Subcutaneous abdominal adipose tissue (tissue), 5 donors: ENCODE data around the gene TAC3.
"Not testable (repeated sequence)": the region's sequence is repeated elsewhere in the genome, so short reads cannot be mapped to it uniquely, and the experiment has no call there.

Experiments used
- H3K27ac ChIP-seq: one replicate; pipeline ENCODE4 v1.7.0; 2013; ENCODE audit warnings: low read depth, mild to moderate bottlenecking, inconsistent platforms, low read length, moderate library complexity
- H3K27me3 ChIP-seq, 5 donors: one replicate each; pipeline ENCODE4 v1.7.0; 2013; ENCODE audit warnings: low read length in 5 of 5, inconsistent platforms in 1 of 5; ENCODE audit not compliant: control insufficient read depth in 5 of 5, insufficient read depth in 4 of 5
- H3K36me3 ChIP-seq, 5 donors: one replicate each; pipeline ENCODE4 v1.7.0; 2013; ENCODE audit warnings: low read length in 5 of 5; ENCODE audit not compliant: control insufficient read depth in 5 of 5, insufficient read depth in 5 of 5
- H3K4me1 ChIP-seq, 5 donors: one replicate each; pipeline ENCODE4 v1.7.0; 2013; ENCODE audit warnings: low read length in 5 of 5, mild to moderate bottlenecking in 3 of 5, moderate library complexity in 1 of 5; ENCODE audit not compliant: control insufficient read depth in 5 of 5, insufficient read depth in 5 of 5
- H3K4me3 ChIP-seq, 5 donors: one replicate each; pipeline ENCODE4 v1.7.0; 2013; ENCODE audit warnings: low read length in 5 of 5, low read depth in 1 of 5
- H3K9ac ChIP-seq, 5 donors: one replicate each; pipeline ENCODE4 v1.7.0; 2013; ENCODE audit warnings: low read length in 5 of 5, mild to moderate bottlenecking in 4 of 5, moderate library complexity in 3 of 5
- H3K9me3 ChIP-seq, 5 donors: one replicate each; pipeline ENCODE4 v1.7.0; 2013; ENCODE audit warnings: low read length in 5 of 5; ENCODE audit not compliant: control insufficient read depth in 5 of 5
- donor health status: healthy.
- donor health status: healthy.
- donor health status: healthy.
- donor health status: healthy.
- donor health status: healthy.

Gene TAC3

DNA sequence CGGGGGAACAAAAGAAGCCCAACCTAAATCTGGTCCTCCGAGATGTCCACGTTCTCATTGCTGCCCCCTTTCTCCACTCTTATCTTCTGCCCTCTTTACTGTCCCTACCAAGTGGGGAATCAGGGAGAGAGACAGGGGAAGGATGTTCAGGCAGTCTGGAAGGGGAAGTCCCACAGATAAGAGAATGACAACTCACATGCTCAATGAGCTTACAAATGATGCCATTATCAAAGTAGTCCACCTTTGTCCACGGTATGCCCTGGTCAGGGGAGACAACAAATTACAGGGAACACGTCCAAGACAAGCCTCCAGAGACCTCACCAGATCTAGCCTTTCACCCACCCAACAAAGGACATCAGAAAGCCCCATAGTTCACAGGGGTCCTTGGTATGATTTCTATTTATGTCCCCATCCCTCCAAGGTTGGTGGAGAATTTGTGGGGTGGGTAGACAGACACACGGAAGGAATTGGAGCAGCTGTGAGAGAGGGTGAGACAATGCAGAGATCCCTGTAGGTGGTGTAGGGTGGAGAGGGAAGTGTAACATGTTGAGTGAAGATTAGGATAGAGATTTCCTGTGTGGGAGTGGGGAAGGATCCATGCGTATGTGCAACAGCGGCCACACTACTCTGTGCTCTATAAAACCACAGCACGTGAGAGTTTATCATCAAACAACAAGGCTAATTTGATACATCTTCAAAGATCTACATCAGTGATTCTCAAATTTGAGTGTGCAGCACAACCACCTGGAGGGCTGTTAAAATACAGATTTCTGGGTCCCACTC lies 22.9 kb upstream of the TAC3 start:
- Histone ChIP-seq H3K27ac (no peak overlapping the region), H3K4me3 (no peak overlapping the region), H3K9ac (no peak overlapping the region), H3K4me1 (no peaks in the 10 kb centered on the region), H3K36me3 (no peaks in the 10 kb centered on the region), H3K27me3 (peaks cover 0 to 4% (median 3%) of the 10 kb centered on the region in 5 donors), H3K9me3 (no peaks in the 10 kb centered on the region)

DNA sequence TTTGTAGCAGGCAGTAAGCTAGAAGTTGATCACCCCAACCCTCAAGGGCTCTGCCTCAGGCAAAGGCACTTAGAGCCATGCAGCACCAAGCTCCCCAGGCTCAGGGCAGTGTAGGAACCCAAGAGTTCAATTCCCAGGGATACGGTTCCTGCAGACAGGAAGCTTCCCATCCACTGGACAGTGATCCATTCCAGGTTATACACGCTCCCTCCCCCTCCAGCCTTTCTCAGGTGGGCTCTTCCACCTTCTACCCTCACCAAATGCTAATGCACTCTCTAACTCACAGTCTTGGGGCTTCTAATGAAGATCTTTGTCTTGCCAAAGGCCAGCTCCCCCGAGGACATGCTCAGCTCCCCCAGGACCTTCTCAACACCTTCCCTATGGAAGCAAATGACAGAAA lies 20.9 kb upstream of the TAC3 start:
- Histone ChIP-seq H3K27me3 (peaks cover 0 to 3% (median 0%) of the 10 kb centered on the region in 5 donors), H3K27ac (no peak overlapping the region), H3K36me3 (no peaks in the 10 kb centered on the region), H3K4me3 (no peak overlapping the region), H3K9me3 (no peaks in the 10 kb centered on the region), H3K4me1 (no peaks in the 10 kb centered on the region), H3K9ac (no peak overlapping the region)

DNA sequence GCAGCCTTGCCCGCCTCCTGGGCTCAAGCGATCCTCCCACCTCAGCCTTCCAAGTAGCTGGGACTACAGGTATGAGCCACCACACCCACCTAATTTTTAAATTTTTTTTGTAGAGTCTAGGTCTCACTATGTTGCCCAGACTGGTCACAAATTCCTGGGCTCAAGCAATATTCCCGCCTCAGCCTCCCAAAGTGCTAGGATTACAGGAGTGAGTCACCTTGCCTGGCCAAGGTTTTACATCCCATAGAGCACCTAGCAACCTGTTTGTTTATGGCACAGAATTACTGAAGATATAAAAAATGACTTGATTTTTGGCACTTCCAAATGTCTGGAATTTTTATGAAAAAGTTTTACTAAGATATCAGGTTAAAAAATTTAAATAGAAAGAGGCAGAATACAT lies 17.1 kb upstream of the TAC3 start:
- Histone ChIP-seq H3K27ac (no peak overlapping the region), H3K4me3 (no peak overlapping the region), H3K9me3 (no peaks in the 10 kb centered on the region), H3K27me3 (peaks cover 0 to 6% (median 3%) of the 10 kb centered on the region in 5 donors), H3K9ac (no peak overlapping the region), H3K4me1 (no peaks in the 10 kb centered on the region), H3K36me3 (no peaks in the 10 kb centered on the region)

DNA sequence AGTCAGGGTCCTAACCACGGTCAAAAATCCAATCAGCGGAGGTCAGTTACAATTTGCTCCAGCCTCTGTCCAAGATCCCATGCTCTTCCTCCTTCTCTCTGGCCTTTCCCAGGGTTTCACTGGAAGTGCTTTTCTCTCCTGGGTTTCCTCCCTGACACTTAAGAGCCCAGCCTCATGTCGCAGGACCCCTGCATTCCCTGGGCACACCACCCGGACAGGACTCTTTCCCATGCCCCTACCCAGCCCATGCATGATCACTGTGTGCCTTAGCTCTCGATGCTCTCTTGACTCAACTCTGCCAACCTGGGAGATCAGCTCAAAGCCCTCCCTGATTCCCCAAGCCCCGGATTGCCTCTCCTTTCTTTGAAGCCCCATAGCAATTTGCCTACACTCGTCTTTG lies 15.5 kb upstream of the TAC3 start:
- Histone ChIP-seq H3K27ac (no peak overlapping the region), H3K9ac (no peak overlapping the region), H3K36me3 (no peaks in the 10 kb centered on the region), H3K27me3 (peaks cover 2 to 6% (median 4%) of the 10 kb centered on the region in 5 donors), H3K4me1 (no peaks in the 10 kb centered on the region), H3K4me3 (no peak overlapping the region), H3K9me3 (no peaks in the 10 kb centered on the region)

DNA sequence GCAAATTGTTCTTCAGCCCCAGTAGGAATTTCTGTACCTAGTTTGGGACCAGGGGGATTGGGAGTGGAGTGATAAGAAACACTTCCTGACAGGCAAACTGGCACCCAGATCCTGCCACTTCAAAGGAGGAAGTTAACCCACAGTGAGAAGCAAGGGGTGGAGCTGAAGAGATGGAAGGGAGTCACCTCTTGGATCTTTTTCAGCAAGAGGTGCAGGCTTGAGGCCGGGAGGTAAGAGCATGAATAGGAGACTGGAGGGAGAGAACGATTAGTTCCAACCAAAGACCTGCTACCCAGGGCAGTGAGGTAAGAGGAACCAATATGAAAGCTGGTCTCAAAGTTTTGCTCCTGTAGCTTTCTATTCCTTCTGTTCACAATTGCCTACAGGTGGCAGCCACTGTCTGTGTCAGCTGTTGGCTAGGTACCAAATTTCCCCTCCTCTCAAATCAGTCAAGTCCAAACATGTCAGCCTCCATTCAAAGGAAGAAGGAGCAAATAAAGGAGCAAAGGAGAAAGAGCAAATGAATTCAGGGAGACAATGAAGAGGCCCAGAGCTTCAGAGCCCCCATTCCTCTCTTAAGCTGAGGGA lies 14.9 kb upstream of the TAC3 start:
- Histone ChIP-seq H3K27me3 (peaks cover 4 to 9% (median 5%) of the 10 kb centered on the region in 5 donors), H3K4me3 (no peak overlapping the region), H3K9ac (no peak overlapping the region), H3K27ac (no peak overlapping the region), H3K4me1 (no peaks in the 10 kb centered on the region), H3K9me3 (no peaks in the 10 kb centered on the region), H3K36me3 (no peaks in the 10 kb centered on the region)

DNA sequence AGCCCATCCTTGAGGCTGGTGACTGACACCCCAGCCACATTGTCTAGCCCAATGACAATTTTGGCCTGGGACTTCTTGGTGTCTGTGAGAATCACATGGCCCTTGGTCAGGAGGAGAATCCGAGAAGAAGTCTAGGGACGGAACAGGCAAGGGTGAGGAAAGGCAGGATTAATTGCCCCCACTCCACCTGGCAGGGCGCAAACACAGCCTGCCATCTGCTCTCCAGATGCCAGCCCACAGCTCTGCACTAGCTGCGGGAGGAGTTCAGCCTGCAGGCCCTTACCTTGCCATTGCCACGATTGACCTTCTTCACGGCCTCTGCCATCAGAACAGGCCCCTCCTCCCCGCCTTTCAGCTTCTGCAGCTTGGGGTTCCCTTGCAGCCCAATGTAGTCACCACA lies 13.1 kb upstream of the TAC3 start:
- H3K9ac ChIP-seq, result no peak overlapping the region
- H3K9me3 ChIP-seq, result no peaks in the 10 kb centered on the region
- no peaks in the 10 kb centered on the region for H3K36me3 ChIP-seq
- no peak overlapping the region for H3K27ac ChIP-seq
- H3K4me1 ChIP-seq, result no peaks in the 10 kb centered on the region
- peaks cover 4 to 12% (median 9%) of the 10 kb centered on the region in 5 donors for H3K27me3 ChIP-seq
- no peak overlapping the region for H3K4me3 ChIP-seq

DNA sequence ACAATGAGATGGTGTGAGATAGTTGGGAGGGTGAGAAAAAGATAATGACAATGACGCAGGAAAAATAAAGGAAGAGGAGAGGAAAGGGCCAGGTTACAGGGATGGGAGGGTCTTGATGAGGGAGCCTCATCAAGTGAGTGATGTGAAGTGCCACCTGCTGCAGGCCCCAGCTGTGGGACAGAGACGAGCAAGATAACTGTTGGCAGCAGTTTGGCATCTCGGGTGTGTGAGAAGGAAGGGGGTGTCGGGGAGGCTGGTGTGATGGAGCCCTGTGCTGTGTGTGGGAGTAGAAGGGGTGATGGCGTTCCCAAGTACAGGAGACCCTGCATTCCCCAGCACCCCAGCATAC lies 11.4 kb upstream of the TAC3 start:
- Histone ChIP-seq H3K9me3 (no peaks in the 10 kb centered on the region), H3K4me3 (no peak overlapping the region), H3K36me3 (no peaks in the 10 kb centered on the region), H3K9ac (no peak overlapping the region), H3K27ac (no peak overlapping the region), H3K4me1 (no peaks in the 10 kb centered on the region), H3K27me3 (peaks cover 4 to 12% (median 9%) of the 10 kb centered on the region in 5 donors)

DNA sequence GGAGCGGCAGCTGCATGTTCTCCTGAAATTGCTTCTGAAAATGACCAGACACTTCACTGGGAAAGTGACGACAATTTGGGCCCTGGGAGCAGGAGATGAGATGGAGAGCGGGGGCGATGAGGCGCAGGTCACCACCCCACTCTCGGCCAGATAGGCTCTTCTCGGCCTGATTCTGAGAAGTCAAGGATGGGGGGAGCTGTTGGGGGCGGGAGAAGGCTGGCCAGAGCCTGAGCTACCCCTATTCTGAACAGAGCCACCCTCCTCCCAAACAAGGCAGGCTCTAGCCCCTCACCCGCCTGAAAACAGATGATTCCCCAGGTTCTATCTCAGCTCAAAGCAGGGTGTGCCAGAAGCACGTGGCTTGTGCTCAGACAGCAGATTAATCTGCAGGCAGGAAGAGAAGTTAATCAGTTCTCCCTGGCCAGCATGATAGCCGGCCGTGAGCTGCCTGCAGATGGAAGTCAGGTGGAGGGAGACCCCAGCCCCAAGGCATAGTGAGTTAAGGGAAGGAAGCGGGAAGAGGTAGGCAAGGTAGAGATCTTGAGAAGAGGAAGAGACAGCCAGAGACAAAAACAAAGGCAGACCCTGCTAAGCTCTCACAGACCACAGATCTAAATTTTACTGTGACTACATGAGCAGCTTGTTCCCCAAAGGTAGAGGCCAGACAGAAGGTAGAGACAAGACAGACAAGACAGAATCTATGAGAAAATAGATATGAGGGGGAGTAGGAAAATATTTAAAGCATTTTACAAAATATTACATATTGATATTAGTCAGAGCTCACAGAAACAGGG lies 10.9 kb upstream of the TAC3 start:
- Histone ChIP-seq H3K27me3 (peaks cover 4 to 12% (median 9%) of the 10 kb centered on the region in 5 donors), H3K27ac (no peak overlapping the region), H3K4me3 (no peak overlapping the region), H3K9me3 (no peaks in the 10 kb centered on the region), H3K36me3 (no peaks in the 10 kb centered on the region), H3K9ac (no peak overlapping the region), H3K4me1 (no peaks in the 10 kb centered on the region)

DNA sequence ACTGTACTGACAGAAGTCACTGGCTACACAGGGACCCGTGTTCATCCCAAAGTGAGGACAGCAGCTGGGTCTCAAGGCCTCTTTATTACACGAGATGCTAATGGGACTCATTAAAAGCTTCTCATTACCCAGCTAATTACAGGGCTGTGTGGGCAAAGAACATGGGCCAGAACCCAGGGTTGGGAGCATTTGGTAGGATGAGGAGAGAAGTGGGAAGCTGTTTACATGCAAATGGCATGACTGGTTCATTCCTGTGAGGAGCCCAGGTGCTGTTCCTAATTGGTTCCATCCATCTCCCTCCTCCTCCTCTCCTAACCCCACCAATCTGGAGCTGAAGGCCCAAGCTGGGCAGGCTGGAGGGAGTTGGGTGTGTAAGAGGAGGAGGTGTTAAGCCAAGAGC lies 8.9 kb upstream of the TAC3 start:
- Histone ChIP-seq H3K4me1 (no peaks in the 10 kb centered on the region), H3K36me3 (no peaks in the 10 kb centered on the region), H3K27ac (no peak overlapping the region), H3K9ac (no peak overlapping the region), H3K27me3 (peaks cover 4 to 12% (median 9%) of the 10 kb centered on the region in 5 donors), H3K9me3 (no peaks in the 10 kb centered on the region), H3K4me3 (no peak overlapping the region)

DNA sequence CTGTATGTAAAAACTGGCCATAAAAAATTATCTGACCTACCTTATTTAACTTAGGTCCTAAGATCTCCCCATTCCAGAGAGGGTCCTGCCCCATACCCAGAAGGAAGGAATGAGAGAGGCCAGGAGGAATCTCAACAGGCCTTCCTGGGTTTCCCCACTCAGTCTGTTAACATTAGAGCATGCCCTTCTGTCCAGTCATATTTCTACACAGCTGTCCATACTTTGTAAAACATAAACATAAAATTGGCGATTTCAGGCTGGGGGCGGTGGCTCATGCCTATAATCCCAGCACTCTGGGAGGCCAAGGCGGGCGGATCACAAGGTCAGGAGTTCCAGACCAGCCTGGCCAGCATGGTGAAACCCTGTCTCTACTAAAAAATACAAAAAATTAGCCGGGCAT lies 6.0 kb upstream of the TAC3 start:
- not testable (repeated sequence) for H3K27me3 ChIP-seq, H3K4me1 ChIP-seq, H3K9me3 ChIP-seq, H3K4me3 ChIP-seq, H3K36me3 ChIP-seq, H3K27ac ChIP-seq
- peak overlapping the region in 1 of 5 donors; percentile 30 for H3K9ac ChIP-seq
